ENCODE data around the gene ORAI3.

ORAI3 gene

GRCh38 chr16:30992931-30993816 lies 44.3 kb downstream of the ORAI3 start:
- DNase-seq, result no peak

GRCh38 chr16:30995927-30996323 lies 47.1 kb downstream of the ORAI3 start:
- DNase-seq, result no peak

GRCh38 chr16:30996324-30996984 lies 47.6 kb downstream of the ORAI3 start:
- DNase-seq, result no peak

- peak; percentile 91 for DNase-seq
Measured at GRCh38 chr16:30996985-30997724, 48.3 kb downstream of the ORAI3 start.

- DNase-seq, result no peak
Measured at GRCh38 chr16:30997725-30998711, 49.1 kb downstream of the ORAI3 start.

GRCh38 chr16:30998852-30999761 lies 50.2 kb downstream of the ORAI3 start:
- DNase-seq, result no peak

- no peak for DNase-seq
Measured at GRCh38 chr16:31000671-31001382, 52.0 kb downstream of the ORAI3 start.

GRCh38 chr16:31001507-31002249 lies 52.8 kb downstream of the ORAI3 start:
- DNase-seq, result no peak

GRCh38 chr16:31002250-31002700 lies 53.4 kb downstream of the ORAI3 start:
- no peak for DNase-seq

- no peak for DNase-seq
Measured at GRCh38 chr16:31002862-31003341, 54.0 kb downstream of the ORAI3 start.

- DNase-seq, result no peak
Measured at GRCh38 chr16:31003744-31004143, 54.9 kb downstream of the ORAI3 start.
